AG08396 (cell line): Measurements from ENCODE around the gene BSG.
"Not testable (repeated sequence)": the region's sequence is repeated elsewhere in the genome, so short reads cannot be mapped to it uniquely, and the experiment has no call there.

Experiments used
- DNase-seq: peaks from one replicate; pipeline ENCODE4 v3.0.0; 2012; ENCODE audit warnings: low spot score, mixed read lengths

Gene BSG

GRCh38 chr19:572743-573518 lies 535 bp downstream of the BSG start:
- DNase-seq, result peak; percentile 85

- DNase-seq, result no peak
Observed at GRCh38 chr19:573519-573825, 1.1 kb downstream of the BSG start.

- no peak for DNase-seq
Observed at GRCh38 chr19:574658-575526, 2.5 kb downstream of the BSG start.

GRCh38 chr19:575527-576506 lies 3.4 kb downstream of the BSG start:
- DNase-seq, result peak; percentile 71

GRCh38 chr19:576768-577438 lies 4.5 kb downstream of the BSG start:
- no peak for DNase-seq

DNA sequence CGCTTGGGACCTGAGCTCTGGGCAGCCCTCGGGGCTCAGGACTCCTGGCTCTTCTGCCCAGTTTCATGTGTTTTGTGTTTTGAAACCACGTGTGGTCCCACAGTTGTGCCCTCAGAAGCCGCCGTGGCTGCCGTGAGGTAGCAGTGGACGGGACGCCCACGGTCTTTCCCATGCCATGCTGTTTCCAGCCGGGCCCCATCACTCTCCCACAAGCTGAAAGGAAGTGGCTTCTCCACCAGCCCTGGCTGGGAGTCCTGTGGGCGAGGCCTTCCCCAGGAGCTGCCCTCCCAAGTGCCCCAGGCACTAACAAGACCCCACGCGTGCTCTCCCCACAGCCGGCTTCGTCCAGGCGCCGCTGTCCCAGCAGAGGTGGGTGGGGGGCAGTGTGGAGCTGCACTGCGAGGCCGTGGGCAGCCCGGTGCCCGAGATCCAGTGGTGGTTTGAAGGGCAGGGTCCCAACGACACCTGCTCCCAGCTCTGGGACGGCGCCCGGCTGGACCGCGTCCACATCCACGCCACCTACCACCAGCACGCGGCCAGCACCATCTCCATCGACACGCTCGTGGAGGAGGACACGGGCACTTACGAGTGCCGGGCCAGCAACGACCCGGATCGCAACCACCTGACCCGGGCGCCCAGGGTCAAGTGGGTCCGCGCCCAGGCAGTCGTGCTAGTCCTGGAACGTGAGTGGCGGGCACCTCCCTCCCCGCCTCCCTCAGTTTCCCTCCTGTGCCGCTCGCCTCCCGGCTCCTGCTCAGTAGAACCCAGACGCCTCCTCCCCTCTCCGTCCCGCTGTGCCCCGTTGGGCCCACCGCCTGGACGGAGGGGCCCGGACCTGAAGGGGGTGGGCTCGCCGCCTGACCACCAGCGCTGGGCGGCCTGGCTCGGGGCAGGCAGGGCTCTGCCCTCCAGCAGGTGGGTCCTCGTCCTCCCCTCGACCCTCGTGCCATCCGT lies 5.3 kb downstream of the BSG start:
- no peak for DNase-seq

DNA sequence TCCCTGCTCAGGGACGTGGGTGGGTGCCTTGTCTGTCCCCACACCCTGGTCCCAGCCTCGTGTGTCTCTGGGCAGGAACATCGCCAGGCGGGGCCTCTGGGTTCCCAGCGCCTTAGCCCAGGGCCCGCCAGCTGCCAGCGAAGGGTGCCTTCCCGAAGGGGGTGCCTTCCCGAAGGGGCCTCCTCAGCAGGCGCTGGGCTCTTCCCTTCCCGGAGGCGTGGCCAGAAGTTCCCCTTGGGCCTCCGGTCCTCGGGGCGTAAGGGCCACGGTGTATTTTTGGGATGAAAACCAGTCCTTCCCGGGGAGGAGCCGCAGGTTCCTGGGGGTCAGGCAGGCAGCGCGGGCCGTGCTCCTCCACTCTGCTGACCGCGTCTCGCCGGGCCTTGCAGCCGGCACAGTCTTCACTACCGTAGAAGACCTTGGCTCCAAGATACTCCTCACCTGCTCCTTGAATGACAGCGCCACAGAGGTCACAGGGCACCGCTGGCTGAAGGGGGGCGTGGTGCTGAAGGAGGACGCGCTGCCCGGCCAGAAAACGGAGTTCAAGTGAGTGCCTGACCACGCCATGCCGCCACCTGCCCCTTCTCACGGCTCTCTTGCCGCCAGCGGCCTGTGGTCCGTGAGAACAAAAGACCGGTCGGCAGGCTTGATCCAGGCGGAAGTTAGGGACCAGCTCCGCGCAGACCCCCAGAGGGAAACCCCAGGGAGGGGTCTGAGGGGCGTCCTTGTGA lies 6.9 kb downstream of the BSG start:
- no peak for DNase-seq

DNA sequence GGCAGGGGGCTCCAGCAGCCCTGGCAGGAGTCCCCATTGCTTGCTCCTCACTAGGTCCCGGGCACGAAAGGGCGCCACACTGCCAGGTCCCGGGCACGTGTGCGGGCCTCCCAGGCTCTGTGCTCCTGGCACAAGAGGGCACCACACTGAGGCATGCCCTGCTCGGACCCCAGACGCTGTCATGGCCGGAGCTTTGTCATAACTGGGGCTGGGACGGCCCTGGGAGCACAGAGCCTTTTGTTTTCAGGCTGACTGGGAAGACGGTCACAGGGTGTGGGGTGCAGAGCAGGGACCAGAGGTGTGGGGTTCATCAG lies 7.4 kb downstream of the BSG start:
- DNase-seq, result no peak

DNA sequence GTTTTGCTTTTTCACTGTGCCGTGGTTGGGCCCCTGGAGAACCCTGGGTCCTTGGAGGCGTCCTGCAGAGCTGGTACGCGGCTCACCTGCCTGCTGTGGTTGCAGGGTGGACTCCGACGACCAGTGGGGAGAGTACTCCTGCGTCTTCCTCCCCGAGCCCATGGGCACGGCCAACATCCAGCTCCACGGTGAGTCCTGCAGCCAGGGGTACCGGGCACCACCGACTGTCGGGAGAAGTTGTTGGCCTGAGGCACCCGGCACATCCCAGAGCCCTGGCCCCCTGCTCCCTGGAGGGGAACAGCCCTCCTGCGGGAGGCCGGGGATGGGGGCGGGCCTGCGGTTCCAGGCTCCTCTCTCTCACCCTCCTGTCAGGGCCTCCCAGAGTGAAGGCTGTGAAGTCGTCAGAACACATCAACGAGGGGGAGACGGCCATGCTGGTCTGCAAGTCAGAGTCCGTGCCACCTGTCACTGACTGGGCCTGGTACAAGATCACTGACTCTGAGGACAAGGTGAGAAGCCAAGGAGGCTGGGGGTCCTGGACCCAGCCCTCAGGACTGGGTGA lies 8.0 kb downstream of the BSG start:
- no peak for DNase-seq

GRCh38 chr19:581399-582111 lies 9.2 kb downstream of the BSG start:
- DNase-seq, result no peak

DNA sequence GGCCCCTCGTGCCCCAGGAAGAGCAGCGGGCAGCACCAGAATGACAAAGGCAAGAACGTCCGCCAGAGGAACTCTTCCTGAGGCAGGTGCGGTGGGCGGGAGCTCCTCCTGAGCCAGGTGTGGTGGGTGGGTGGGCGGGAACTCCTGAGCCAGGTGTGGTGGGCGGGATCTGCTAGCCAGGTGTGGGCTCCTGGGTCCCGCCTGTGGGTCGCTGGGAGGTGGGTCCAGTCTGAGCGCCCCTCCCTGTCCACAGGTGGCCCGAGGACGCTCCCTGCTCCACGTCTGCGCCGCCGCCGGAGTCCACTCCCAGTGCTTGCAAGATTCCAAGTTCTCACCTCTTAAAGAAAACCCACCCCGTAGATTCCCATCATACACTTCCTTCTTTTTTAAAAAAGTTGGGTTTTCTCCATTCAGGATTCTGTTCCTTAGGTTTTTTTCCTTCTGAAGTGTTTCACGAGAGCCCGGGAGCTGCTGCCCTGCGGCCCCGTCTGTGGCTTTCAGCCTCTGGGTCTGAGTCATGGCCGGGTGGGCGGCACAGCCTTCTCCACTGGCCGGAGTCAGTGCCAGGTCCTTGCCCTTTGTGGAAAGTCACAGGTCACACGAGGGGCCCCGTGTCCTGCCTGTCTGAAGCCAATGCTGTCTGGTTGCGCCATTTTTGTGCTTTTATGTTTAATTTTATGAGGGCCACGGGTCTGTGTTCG lies 10.3 kb downstream of the BSG start:
- DNase-seq, result peak; percentile 64

- no peak for DNase-seq
Observed at GRCh38 chr19:583198-583967, 11.0 kb downstream of the BSG start.

DNA sequence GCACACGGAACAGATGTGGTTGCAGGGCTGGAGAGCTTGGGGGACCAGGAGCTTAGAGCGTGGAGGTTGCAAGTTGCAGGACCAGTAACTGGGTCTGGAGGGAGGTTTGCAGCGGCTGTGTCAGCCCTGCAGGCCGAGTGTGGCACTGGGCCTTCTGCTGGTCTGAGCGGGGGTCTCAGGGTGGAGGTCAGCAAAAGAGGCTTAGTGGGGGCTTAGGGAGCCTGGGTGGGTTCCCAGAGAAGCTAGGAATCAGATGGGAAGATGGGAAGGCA lies 11.5 kb downstream of the BSG start:
- no peak for DNase-seq

DNA sequence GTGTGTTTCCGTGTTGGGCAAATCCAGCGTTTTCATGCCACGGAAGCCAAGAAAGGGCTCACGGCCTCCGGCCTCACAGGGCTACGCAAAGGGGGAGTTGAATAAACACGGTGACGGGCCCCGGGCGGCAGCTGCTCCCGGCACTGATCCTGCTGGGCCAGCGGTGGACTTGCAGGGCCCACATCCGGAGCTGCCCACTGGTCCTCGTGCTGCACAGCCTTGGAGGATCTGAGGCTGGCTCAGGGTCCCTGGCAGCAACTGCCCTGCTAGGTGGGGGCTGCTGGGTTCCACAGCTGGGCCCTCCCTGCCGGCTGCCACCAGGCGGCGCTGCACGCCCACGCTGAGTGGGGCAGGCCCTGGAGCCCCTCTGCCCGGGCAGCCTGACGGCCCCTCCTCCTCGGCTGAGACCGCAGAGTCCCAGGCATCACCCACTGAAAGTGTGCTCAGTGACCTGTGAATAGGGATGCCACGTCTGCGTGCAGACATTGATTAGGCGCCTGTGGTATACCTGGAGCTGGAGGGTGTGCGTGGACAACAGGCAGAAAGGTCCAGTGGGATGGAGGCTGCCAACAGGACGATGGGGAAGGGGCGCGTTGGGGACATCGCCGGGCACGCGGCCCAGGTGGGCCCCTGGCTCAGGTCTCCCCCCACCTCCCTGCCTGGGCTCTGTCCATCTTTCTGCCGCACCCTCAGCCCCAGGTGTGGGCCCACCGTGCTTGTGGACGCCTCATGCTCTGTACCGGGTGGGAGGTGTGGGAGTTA lies 12.0 kb downstream of the BSG start:
- DNase-seq, result peak; percentile 83

DNA sequence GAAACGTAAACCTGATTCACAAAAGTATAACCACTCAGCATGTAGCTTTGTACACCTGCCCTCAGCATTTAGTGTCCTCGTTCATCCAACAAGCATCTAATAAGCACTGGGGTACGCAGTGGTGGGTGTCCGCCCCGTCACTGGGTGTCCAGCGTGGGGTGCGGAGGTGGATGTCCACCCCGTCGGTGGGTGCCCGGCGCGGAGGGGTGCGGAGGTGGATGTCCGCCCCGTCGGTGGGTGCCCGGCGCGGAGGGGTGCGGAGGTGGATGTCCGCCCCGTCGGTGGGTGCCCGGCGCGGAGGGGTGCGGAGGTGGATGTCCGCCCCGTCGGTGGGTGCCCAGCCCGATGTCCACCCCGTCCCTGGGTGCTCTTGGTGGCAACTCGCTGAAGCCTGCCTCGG lies 12.8 kb downstream of the BSG start:
- not testable (repeated sequence) for DNase-seq

DNA sequence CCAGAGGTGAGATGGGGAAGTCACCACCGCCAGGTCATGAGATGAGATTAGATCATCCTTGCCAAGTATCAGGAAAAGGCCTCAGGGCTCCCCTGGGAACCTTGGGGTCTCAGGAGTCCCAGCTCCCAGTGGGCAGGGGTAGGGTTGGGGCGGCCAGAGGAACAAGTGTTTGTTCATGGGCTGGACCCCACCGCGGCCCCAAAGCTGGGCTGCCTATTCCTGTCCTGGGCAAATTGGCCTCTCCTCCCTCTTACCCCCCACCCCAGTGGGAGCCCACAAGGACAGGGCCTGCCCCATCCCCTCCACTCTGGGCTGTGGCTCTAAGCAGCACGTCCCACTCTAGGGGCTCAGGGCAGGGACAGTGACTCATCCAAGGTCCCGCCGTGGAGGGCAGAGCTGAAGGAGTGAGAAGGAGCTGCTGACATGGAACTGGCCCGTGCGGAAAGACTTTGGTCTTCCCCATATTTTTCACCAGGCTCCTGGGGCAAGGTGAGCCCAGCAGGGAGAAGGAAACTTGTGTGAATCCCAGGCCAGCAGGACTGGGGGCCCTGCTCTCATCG lies 13.2 kb downstream of the BSG start:
- DNase-seq, result no peak
